GM12872 (cell line): ENCODE results near the gene RNF135.

Source experiments
- TF ChIP-seq, protein P1 (sequence below): IDR thresholded peaks from 3 replicates; pipeline ENCODE4 v1.5.1; 2011; ENCODE audit warnings: low read depth, mild to moderate bottlenecking, low read length, moderate library complexity; ENCODE audit not compliant: insufficient read depth

RNF135 gene

DNA sequence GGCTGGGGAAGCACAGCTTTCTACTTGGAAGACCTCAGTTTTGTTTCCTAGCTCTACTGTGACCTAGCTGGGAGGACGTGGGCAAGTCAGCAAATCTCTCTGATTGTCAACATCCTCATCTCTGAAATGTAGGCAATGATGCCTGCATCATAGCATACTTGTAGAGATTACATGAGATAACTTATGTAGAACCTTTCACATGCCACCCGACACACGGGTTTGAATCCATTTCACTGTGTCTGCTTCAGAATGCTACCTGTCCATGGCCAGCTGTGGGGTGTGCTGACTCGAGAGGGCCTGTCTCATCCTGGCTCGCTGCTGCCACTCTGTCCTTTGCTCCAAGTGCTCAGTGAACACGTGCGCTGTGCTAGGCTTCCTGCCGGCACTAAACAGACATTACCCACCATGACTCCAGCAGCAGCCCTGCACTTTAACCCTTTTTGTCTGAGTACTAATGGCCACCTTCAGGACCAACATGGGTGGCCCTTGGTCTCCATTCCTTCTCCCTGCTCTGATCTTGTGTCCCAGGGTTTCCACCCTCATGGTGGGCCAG lies 41.7 kb upstream of the RNF135 start:
- TF ChIP-seq, protein P1, sequence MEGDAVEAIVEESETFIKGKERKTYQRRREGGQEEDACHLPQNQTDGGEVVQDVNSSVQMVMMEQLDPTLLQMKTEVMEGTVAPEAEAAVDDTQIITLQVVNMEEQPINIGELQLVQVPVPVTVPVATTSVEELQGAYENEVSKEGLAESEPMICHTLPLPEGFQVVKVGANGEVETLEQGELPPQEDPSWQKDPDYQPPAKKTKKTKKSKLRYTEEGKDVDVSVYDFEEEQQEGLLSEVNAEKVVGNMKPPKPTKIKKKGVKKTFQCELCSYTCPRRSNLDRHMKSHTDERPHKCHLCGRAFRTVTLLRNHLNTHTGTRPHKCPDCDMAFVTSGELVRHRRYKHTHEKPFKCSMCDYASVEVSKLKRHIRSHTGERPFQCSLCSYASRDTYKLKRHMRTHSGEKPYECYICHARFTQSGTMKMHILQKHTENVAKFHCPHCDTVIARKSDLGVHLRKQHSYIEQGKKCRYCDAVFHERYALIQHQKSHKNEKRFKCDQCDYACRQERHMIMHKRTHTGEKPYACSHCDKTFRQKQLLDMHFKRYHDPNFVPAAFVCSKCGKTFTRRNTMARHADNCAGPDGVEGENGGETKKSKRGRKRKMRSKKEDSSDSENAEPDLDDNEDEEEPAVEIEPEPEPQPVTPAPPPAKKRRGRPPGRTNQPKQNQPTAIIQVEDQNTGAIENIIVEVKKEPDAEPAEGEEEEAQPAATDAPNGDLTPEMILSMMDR: no peak

GRCh38 chr17:30930495-30930894 lies 40.3 kb upstream of the RNF135 start:
- TF ChIP-seq, protein P1: no peak

GRCh38 chr17:30933966-30934365 lies 36.9 kb upstream of the RNF135 start:
- TF ChIP-seq, protein P1: no peak

GRCh38 chr17:30939051-30939689 lies 31.7 kb upstream of the RNF135 start:
- TF ChIP-seq, protein P1: no peak

GRCh38 chr17:30942308-30943079 lies 28.3 kb upstream of the RNF135 start:
- TF ChIP-seq, protein P1: no peak

DNA sequence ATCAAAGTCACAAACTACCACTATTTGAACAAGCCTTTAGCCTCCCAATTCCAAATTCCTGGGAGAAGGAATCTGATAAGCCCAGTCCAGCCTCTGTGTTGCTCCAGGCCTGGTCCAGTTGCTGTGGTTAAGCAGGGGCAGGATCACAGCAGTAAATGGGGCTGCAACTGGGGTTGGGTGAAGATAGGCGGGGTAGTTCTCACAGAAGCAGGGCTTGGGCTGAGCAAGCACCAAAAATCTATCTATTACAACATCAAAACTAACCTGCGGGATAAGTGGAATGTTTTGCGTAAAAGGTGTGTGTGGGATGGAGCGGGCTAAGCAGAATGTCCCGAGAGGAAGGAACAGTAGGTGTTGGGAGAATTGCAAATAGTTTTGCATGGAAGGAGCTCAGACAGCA lies 23.0 kb upstream of the RNF135 start:
- TF ChIP-seq, protein P1: no peak

GRCh38 chr17:30950189-30950588 lies 20.6 kb upstream of the RNF135 start:
- TF ChIP-seq, protein P1: no peak
